Neural progenitor cell (in vitro differentiated cells): ENCODE measurements around the gene PLP1. TPM values are rescaled to one million over a fixed set of nuclear protein-coding genes. Genes with fewer than 3 reads are reported as not detected.

ENCODE experiments used
- DNase-seq: peaks from one replicate; pipeline ENCODE4 v3.0.0-alpha.2; 2016; ENCODE audit warnings: low spot score
- H2AFZ ChIP-seq: fragments of 200-600 bp; sonication (generic); replicated peaks from 2 replicates; pipeline ENCODE4 v1.6.1; 2016; ENCODE audit warnings: antibody characterized with exemption
- H3F3A ChIP-seq: fragments of 200-600 bp; sonication (generic); 2 replicates; pipeline ENCODE4 v1.6.1; 2016; ENCODE audit warnings: antibody characterized with exemption, low read depth
- H3K27ac ChIP-seq: fragments of 200-600 bp; sonication (generic); 2 replicates; pipeline ENCODE4 v1.5.1; 2016; ENCODE audit warnings: mild to moderate bottlenecking
- H3K27me3 ChIP-seq: fragments of 200-600 bp; sonication (generic); 2 replicates; pipeline ENCODE4 v1.6.1; 2016; ENCODE audit warnings: mild to moderate bottlenecking, moderate library complexity
- H3K36me3 ChIP-seq: fragments of 200-600 bp; sonication (generic); 2 replicates; pipeline ENCODE4 v1.5.1; 2016
- H3K4me1 ChIP-seq: fragments of 200-600 bp; sonication (generic); 2 replicates; pipeline ENCODE4 v1.6.1; 2016; ENCODE audit warnings: mixed run types
- H3K4me2 ChIP-seq: fragments of 200-600 bp; sonication (generic); 2 replicates; pipeline ENCODE4 v1.6.1; 2016
- H3K4me3 ChIP-seq: fragments of 200-600 bp; sonication (generic); 2 replicates; pipeline ENCODE4 v1.5.1; 2016
- H3K79me2 ChIP-seq: fragments of 200-600 bp; sonication (generic); 2 replicates; pipeline ENCODE4 v1.6.1; 2016; ENCODE audit warnings: low read depth
- H3K9ac ChIP-seq: fragments of 200-600 bp; sonication (generic); 2 replicates; pipeline ENCODE4 v1.6.1; 2016
- H3K9me3 ChIP-seq: fragments of 200-600 bp; sonication (generic); 2 replicates; pipeline ENCODE4 v1.5.1; 2016; ENCODE audit warnings: low read depth
- H4K20me1 ChIP-seq: fragments of 200-600 bp; sonication (generic); 2 replicates; pipeline ENCODE4 v1.6.1; 2016; ENCODE audit warnings: low read depth
- H3K27ac Mint-ChIP-seq: 3 replicates; pipeline ENCODE4 v1.8.0; 2021; ENCODE audit warnings: mixed read lengths
- H3K27me3 Mint-ChIP-seq: 2 replicates; pipeline ENCODE4 v1.8.0; 2022; ENCODE audit warnings: low read depth, mild to moderate bottlenecking, inconsistent platforms, moderate library complexity, mixed read lengths; ENCODE audit not compliant: insufficient read depth
- H3K36me3 Mint-ChIP-seq: 3 replicates; pipeline ENCODE4 v1.8.0; 2021; ENCODE audit warnings: mixed read lengths
- H3K4me1 Mint-ChIP-seq: 3 replicates; pipeline ENCODE4 v1.8.0; 2021; ENCODE audit warnings: mixed read lengths
- H3K4me3 Mint-ChIP-seq: 3 replicates; pipeline ENCODE4 v1.8.0; 2021; ENCODE audit warnings: mild to moderate bottlenecking, moderate library complexity, mixed read lengths
- H3K9me3 Mint-ChIP-seq: 3 replicates; pipeline ENCODE4 v1.8.0; 2020; ENCODE audit warnings: mixed read lengths
- CTCF ChIP-seq: fragments of 200-600 bp; sonication (generic); IDR thresholded peaks from 2 replicates; pipeline ENCODE4 v1.5.1; 2017; ENCODE audit warnings: antibody characterized with exemption, mild to moderate bottlenecking
- EZH2 ChIP-seq: fragments of 200-600 bp; sonication (generic); IDR thresholded peaks from 2 replicates; pipeline ENCODE4 v1.6.1; 2017; ENCODE audit warnings: antibody characterized with exemption, mild to moderate bottlenecking, moderate library complexity
- EZH2phosphoT487 ChIP-seq: fragments of 200-600 bp; sonication (generic); IDR thresholded peaks from 2 replicates; pipeline ENCODE4 v1.6.1; 2017; ENCODE audit warnings: antibody characterized with exemption
- total RNA-seq: library from RNA; depleted of rRNA; stranded (reverse); fragments of >200 nt; gene quantifications from 2 replicates; pipeline ENCODE4 v1.2.3, GENCODE V29; 2015; ENCODE audit warnings: low replicate concordance

The PLP1 gene
- total RNA-seq, 1 donor from 2014 or later, result 107 TPM

GRCh38 chrX:103730147-103730795, 46.4 kb upstream of the PLP1 start:
- H3K4me2 ChIP-seq, result peak overlapping the region; percentile 45

GRCh38 chrX:103730796-103731493, 45.7 kb upstream of the PLP1 start:
- H3K27ac Mint-ChIP-seq, result no peak overlapping the region
- peaks cover 62% of the 10 kb centered on the region for H3K4me1 ChIP-seq
- H3K27ac ChIP-seq, result no peak overlapping the region
- DNase-seq, result no peak
- H3K36me3 Mint-ChIP-seq, result no peaks in the 10 kb centered on the region
- no peak overlapping the region for H2AFZ ChIP-seq
- peaks cover 27% of the 10 kb centered on the region for H3F3A ChIP-seq
- H3K4me3 ChIP-seq, result no peak overlapping the region
- H3K27me3 Mint-ChIP-seq, result peaks cover 11% of the 10 kb centered on the region
- H3K9me3 ChIP-seq, result no peaks in the 10 kb centered on the region
- no peaks in the 10 kb centered on the region for H3K9me3 Mint-ChIP-seq
- H3K4me1 Mint-ChIP-seq, result peaks cover 48% of the 10 kb centered on the region
- no peaks in the 10 kb centered on the region for H3K27me3 ChIP-seq
- no peaks in the 10 kb centered on the region for H4K20me1 ChIP-seq
- H3K36me3 ChIP-seq, result no peaks in the 10 kb centered on the region
- TF ChIP-seq CTCF (no peak), EZH2phosphoT487 (no peak), EZH2 (no peak)
- H3K4me2 ChIP-seq, result peak overlapping the region; percentile 45
- no peak overlapping the region for H3K9ac ChIP-seq
- H3K4me3 Mint-ChIP-seq, result no peak overlapping the region
- H3K79me2 ChIP-seq, result no peaks in the 10 kb centered on the region

More at GRCh38 chrX:103730147-103730795, 46.4 kb upstream of the PLP1 start:
- no peak overlapping the region for H3K9ac ChIP-seq
- H3K36me3 ChIP-seq, result no peaks in the 10 kb centered on the region
- no peak overlapping the region for H2AFZ ChIP-seq
- Mint-ChIP-seq H3K9me3 (no peaks in the 10 kb centered on the region), H3K4me1 (peaks cover 48% of the 10 kb centered on the region), H3K4me3 (no peak overlapping the region), H3K36me3 (no peaks in the 10 kb centered on the region), H3K27ac (peak overlapping the region; percentile 36), H3K27me3 (peaks cover 14% of the 10 kb centered on the region)
- no peaks in the 10 kb centered on the region for H3K27me3 ChIP-seq
- TF ChIP-seq CTCF (no peak), EZH2phosphoT487 (no peak), EZH2 (no peak)
- H4K20me1 ChIP-seq, result no peaks in the 10 kb centered on the region
- H3K4me3 ChIP-seq, result no peak overlapping the region
- no peak overlapping the region for H3K27ac ChIP-seq
- H3K9me3 ChIP-seq, result no peaks in the 10 kb centered on the region
- DNase-seq, result no peak
- H3K4me1 ChIP-seq, result peaks cover 62% of the 10 kb centered on the region
- no peaks in the 10 kb centered on the region for H3K79me2 ChIP-seq
- peaks cover 27% of the 10 kb centered on the region for H3F3A ChIP-seq

GRCh38 chrX:103733017-103733416, 43.6 kb upstream of the PLP1 start:
- Histone ChIP-seq H3K4me1 (peaks cover 48% of the 10 kb centered on the region), H3K9me3 (no peaks in the 10 kb centered on the region), H4K20me1 (no peaks in the 10 kb centered on the region), H3K4me2 (no peak overlapping the region), H3K79me2 (no peaks in the 10 kb centered on the region), H2AFZ (no peak overlapping the region), H3K27me3 (no peaks in the 10 kb centered on the region), H3K36me3 (no peaks in the 10 kb centered on the region), H3F3A (peaks cover 12% of the 10 kb centered on the region), H3K27ac (no peak overlapping the region), H3K9ac (no peak overlapping the region), H3K4me3 (no peak overlapping the region)
- H3K36me3 Mint-ChIP-seq, result no peaks in the 10 kb centered on the region
- peaks cover 11% of the 10 kb centered on the region for H3K27me3 Mint-ChIP-seq
- peaks cover 34% of the 10 kb centered on the region for H3K4me1 Mint-ChIP-seq
- no peak for TF ChIP-seq CTCF
- no peak for TF ChIP-seq EZH2
- TF ChIP-seq EZH2phosphoT487, result no peak
- H3K4me3 Mint-ChIP-seq, result no peak overlapping the region
- no peaks in the 10 kb centered on the region for H3K9me3 Mint-ChIP-seq
- DNase-seq, result no peak
- no peak overlapping the region for H3K27ac Mint-ChIP-seq
